Osteocyte (in vitro differentiated cells): ENCODE results near the gene MIS18A. TPM values are rescaled to one million over a fixed set of nuclear protein-coding genes. Genes with fewer than 3 reads are reported as not detected.

ENCODE experiments used
- DNase-seq: peaks from one replicate; pipeline ENCODE4 v3.0.0; 2021; ENCODE audit warnings: mixed read lengths; ENCODE audit not compliant: unreplicated experiment; ENCODE audit errors: extremely low spot score
- H3K27ac Mint-ChIP-seq: one replicate; pipeline ENCODE4 v1.8.0; 2021; ENCODE audit warnings: mild to moderate bottlenecking, mixed read lengths; ENCODE audit not compliant: unreplicated experiment
- H3K27me3 Mint-ChIP-seq: one replicate; pipeline ENCODE4 v1.8.0; 2021; ENCODE audit warnings: mixed read lengths; ENCODE audit not compliant: unreplicated experiment
- H3K36me3 Mint-ChIP-seq: one replicate; pipeline ENCODE4 v1.8.0; 2021; ENCODE audit warnings: mixed read lengths; ENCODE audit not compliant: unreplicated experiment
- H3K4me1 Mint-ChIP-seq: one replicate; pipeline ENCODE4 v1.8.0; 2021; ENCODE audit warnings: mixed read lengths; ENCODE audit not compliant: unreplicated experiment
- H3K4me3 Mint-ChIP-seq: one replicate; pipeline ENCODE4 v1.8.0; 2021; ENCODE audit warnings: mild to moderate bottlenecking, moderate library complexity, mixed read lengths; ENCODE audit not compliant: unreplicated experiment
- H3K9me3 Mint-ChIP-seq: one replicate; pipeline ENCODE4 v1.8.0; 2021; ENCODE audit warnings: mixed read lengths; ENCODE audit not compliant: unreplicated experiment
- total RNA-seq: library from RNA; stranded (reverse); gene quantifications from 2 replicates; pipeline ENCODE4 v1.2.1, GENCODE V29; 2021
- TF ChIP-seq, protein P1 (sequence below): fragments of 200-600 bp; sonication (generic); IDR thresholded peaks from 2 replicates; pipeline ENCODE4 v1.5.0; 2021; ENCODE audit warnings: antibody characterized with exemption, mild to moderate bottlenecking, moderate library complexity

Gene MIS18A
- total RNA-seq, 1 donor from 2014 or later: 7.2 TPM

DNA sequence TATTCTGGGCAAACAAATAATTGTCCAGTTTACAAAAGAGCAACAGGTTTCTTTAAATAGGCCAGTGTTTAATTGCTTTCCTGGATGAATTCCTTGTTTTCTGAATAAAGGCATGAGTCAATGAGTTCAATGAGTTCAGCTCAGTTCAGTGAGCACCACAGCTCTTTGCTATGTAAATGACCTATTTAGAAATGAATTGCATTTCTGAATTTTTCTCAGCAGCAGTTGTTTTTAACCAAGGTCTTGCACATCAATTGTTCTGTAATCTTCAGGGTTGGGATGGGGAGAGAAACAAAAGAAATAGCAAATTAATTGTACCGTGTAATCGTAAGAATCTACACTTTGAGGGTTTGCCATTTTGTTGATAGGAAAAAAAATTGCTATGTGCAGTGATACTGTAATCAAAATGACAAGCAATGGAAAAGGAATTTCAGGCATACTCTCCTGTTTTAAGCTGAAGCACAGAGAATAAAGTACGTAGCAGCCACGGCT lies 45.7 kb downstream of the MIS18A start:
- peaks cover 7% of the 10 kb centered on the region for H3K27me3 Mint-ChIP-seq
- TF ChIP-seq, protein P1, sequence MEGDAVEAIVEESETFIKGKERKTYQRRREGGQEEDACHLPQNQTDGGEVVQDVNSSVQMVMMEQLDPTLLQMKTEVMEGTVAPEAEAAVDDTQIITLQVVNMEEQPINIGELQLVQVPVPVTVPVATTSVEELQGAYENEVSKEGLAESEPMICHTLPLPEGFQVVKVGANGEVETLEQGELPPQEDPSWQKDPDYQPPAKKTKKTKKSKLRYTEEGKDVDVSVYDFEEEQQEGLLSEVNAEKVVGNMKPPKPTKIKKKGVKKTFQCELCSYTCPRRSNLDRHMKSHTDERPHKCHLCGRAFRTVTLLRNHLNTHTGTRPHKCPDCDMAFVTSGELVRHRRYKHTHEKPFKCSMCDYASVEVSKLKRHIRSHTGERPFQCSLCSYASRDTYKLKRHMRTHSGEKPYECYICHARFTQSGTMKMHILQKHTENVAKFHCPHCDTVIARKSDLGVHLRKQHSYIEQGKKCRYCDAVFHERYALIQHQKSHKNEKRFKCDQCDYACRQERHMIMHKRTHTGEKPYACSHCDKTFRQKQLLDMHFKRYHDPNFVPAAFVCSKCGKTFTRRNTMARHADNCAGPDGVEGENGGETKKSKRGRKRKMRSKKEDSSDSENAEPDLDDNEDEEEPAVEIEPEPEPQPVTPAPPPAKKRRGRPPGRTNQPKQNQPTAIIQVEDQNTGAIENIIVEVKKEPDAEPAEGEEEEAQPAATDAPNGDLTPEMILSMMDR: no peak
- no peaks in the 10 kb centered on the region for H3K4me1 Mint-ChIP-seq
- H3K9me3 Mint-ChIP-seq: no peaks in the 10 kb centered on the region
- no peak overlapping the region for H3K4me3 Mint-ChIP-seq
- no peak for DNase-seq
- no peak overlapping the region for H3K27ac Mint-ChIP-seq
- peaks cover 1% of the 10 kb centered on the region for H3K36me3 Mint-ChIP-seq

- DNase-seq: no peak
- TF ChIP-seq, protein P1: no peak
- Mint-ChIP-seq H3K4me1 (no peaks in the 10 kb centered on the region), H3K9me3 (peaks cover 12% of the 10 kb centered on the region), H3K36me3 (peaks cover 1% of the 10 kb centered on the region), H3K4me3 (no peak overlapping the region), H3K27me3 (peaks cover 5% of the 10 kb centered on the region), H3K27ac (no peak overlapping the region)
These were observed 52.4 kb downstream of the MIS18A start for GRCh38 chr21:32226444-32226843.

Other genes starting within 250 kb of the MIS18A start
- not detected in 2 replicates for gene MRAP, start 19.8 kb upstream of the MIS18A start, total RNA-seq
- gene URB1, start 114.0 kb upstream of the MIS18A start, total RNA-seq: 15.4 and 17.3 TPM in 2 replicates
- 3.0 and 3.2 TPM in 2 replicates for gene EVA1C, start 133.7 kb upstream of the MIS18A start, total RNA-seq